HPDE6-E6E7 (cell line): ENCODE data around the gene PSPN.

Experiments
- DNase-seq: peaks from one replicate; pipeline ENCODE4 v3.0.0; 2011; ENCODE audit warnings: missing footprints; ENCODE audit errors: extremely low spot score

Gene PSPN

DNA sequence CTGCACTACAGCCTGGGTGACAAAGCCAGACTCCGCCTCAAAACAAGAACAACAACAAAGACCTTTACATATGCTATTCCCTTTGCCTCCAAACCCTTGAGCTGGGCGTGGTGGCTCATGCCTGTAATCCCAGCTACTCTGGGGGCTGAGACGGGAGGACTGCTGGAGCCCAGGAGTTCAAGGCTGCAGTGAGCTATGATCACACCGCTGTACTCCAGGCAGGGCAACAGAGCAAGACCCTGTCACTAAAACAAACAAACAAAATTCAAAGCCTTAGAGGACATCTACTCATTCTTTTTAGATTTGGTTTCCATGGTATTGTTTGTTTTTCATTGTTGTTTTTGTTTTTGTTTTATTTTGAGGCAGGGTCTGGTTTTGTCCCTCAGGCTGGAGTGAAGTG, 50.1 kb downstream of the PSPN start:
- no peak for DNase-seq
